Measurements from ENCODE around the gene PSAPL1.

Gene PSAPL1

DNA sequence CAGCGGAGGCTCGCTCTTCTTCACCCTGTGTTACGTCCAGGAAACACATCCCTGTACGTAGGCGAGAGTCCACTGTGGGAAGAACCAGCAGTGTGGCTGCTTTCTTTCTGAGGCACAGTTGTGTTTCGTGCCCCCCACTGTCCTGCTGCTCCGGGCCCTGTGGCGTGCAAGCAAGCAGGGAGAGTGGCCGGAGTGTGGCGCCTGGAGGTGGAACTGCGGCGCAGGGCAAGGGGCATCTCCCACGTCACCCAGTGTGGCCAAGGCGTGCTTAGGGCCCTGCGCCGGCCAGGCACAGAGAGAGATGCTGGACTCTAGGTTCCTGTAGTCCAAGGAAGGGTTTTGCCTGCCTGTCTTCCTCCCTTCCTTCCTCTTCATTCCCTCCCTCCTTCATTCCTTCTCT lies 13.3 kb upstream of the PSAPL1 start:
- H3K4me3 ChIP-seq (ENCODE audit: low read depth, low read length) = no peak overlapping the region
- no peaks in the 10 kb centered on the region for H3K4me1 ChIP-seq
- H3K27me3 ChIP-seq (ENCODE audit: control insufficient read depth, insufficient read depth, low read length) = no peaks in the 10 kb centered on the region
- H3K27ac ChIP-seq = no peak overlapping the region
- H3K9me3 ChIP-seq (ENCODE audit: control insufficient read depth, low read length) = no peaks in the 10 kb centered on the region
- H3K4me2 ChIP-seq (ENCODE audit: low read length) = no peak overlapping the region
- H3K36me3 ChIP-seq (ENCODE audit: control insufficient read depth, insufficient read depth, low read length) = no peaks in the 10 kb centered on the region
- H2AFZ ChIP-seq = no peak overlapping the region
- no peak overlapping the region for H3K9ac ChIP-seq
- TF ChIP-seq, protein P1, sequence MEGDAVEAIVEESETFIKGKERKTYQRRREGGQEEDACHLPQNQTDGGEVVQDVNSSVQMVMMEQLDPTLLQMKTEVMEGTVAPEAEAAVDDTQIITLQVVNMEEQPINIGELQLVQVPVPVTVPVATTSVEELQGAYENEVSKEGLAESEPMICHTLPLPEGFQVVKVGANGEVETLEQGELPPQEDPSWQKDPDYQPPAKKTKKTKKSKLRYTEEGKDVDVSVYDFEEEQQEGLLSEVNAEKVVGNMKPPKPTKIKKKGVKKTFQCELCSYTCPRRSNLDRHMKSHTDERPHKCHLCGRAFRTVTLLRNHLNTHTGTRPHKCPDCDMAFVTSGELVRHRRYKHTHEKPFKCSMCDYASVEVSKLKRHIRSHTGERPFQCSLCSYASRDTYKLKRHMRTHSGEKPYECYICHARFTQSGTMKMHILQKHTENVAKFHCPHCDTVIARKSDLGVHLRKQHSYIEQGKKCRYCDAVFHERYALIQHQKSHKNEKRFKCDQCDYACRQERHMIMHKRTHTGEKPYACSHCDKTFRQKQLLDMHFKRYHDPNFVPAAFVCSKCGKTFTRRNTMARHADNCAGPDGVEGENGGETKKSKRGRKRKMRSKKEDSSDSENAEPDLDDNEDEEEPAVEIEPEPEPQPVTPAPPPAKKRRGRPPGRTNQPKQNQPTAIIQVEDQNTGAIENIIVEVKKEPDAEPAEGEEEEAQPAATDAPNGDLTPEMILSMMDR (IDR thresholded peaks at IDR 0.05) = no peak
- H3K79me2 ChIP-seq = no peaks in the 10 kb centered on the region

DNA sequence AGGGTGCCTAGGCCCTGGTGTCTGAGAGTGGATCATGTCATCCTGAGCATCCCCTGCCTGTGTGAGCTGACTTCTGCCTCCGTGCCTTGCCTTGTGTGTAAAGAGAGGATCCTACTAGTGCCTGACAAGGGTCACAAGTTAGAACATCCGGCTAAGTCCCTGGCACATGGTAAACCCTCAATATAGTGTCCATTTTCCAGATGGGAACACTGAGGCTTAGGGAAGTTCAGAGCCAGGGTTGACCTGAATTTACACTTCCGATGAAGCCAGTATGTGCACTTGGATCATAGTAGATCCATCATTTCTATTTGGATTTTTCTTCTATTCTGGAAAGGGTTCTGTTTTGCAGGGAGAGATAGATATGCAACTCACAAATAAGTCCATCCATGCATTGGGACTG lies 12.5 kb upstream of the PSAPL1 start:
- H3K4me3 ChIP-seq (ENCODE audit: low read depth, low read length) = no peak overlapping the region
- H3K4me2 ChIP-seq (ENCODE audit: low read length) = no peak overlapping the region
- H3K9me3 ChIP-seq (ENCODE audit: control insufficient read depth, low read length) = no peaks in the 10 kb centered on the region
- H3K9ac ChIP-seq = no peak overlapping the region
- no peak overlapping the region for H3K27ac ChIP-seq
- TF ChIP-seq, protein P1 (IDR thresholded peaks at IDR 0.05) = no peak
- no peaks in the 10 kb centered on the region for H3K36me3 ChIP-seq (ENCODE audit: control insufficient read depth, insufficient read depth, low read length)
- no peaks in the 10 kb centered on the region for H3K79me2 ChIP-seq
- no peak overlapping the region for H2AFZ ChIP-seq
- H3K27me3 ChIP-seq (ENCODE audit: control insufficient read depth, insufficient read depth, low read length) = no peaks in the 10 kb centered on the region
- no peaks in the 10 kb centered on the region for H3K4me1 ChIP-seq

DNA sequence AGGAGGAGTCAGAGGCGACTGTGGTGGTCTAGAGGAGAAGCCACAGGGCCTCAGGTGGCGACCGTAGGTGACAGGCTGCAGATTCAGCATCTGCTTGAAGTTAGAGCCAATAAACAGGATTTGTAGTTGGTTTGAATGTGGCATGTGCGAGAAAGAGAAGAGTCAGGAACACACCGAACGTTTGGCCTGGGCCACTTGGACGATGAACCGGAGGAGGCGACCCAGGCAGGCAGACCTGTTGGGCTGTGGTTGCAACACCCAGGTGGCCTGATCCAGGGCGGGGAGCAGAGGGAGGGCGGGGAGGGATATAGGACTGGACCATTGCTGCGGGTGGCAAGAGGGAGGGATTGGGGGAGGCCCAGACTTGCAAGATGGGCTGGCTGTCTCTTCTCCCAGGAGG lies 10.0 kb upstream of the PSAPL1 start:
- Histone ChIP-seq H3K9ac (no peak overlapping the region), H3K4me3 (ENCODE audit: low read depth, low read length) (no peak overlapping the region), H3K4me2 (ENCODE audit: low read length) (no peak overlapping the region), H3K27me3 (ENCODE audit: control insufficient read depth, insufficient read depth, low read length) (peaks cover 3% of the 10 kb centered on the region), H2AFZ (no peak overlapping the region), H3K27ac (no peak overlapping the region), H3K4me1 (no peaks in the 10 kb centered on the region), H3K79me2 (no peaks in the 10 kb centered on the region), H3K9me3 (ENCODE audit: control insufficient read depth, low read length) (no peaks in the 10 kb centered on the region), H3K36me3 (ENCODE audit: control insufficient read depth, insufficient read depth, low read length) (no peaks in the 10 kb centered on the region)
- TF ChIP-seq, protein P1 (IDR thresholded peaks at IDR 0.05) = no peak

DNA sequence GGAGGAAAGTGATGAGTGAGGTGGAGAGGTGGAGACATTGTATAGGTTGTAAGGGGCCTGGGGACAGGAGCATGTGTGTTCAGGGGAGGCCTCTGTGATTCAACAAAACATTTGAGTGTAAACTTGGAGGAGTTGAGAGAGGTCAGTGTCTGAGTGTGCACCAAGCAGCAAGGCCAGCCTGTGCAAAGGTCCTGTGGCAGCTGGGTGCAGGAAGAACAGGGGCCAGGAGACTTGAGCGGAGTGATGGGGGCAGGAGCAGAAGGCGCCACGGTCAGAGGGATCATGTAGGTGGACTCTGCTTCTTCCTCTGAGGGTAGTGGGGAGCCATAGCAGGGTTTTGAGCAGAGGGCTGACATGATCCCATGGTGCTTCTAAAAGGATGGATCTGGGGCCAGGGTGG lies 9.6 kb upstream of the PSAPL1 start:
- TF ChIP-seq, protein P1 (IDR thresholded peaks at IDR 0.05) = no peak
- Histone ChIP-seq H3K4me3 (ENCODE audit: low read depth, low read length) (no peak overlapping the region), H3K4me1 (no peaks in the 10 kb centered on the region), H3K79me2 (no peaks in the 10 kb centered on the region), H3K36me3 (ENCODE audit: control insufficient read depth, insufficient read depth, low read length) (no peaks in the 10 kb centered on the region), H3K9ac (no peak overlapping the region), H3K27me3 (ENCODE audit: control insufficient read depth, insufficient read depth, low read length) (peaks cover 3% of the 10 kb centered on the region), H3K4me2 (ENCODE audit: low read length) (no peak overlapping the region), H3K27ac (no peak overlapping the region), H2AFZ (no peak overlapping the region), H3K9me3 (ENCODE audit: control insufficient read depth, low read length) (no peaks in the 10 kb centered on the region)

DNA sequence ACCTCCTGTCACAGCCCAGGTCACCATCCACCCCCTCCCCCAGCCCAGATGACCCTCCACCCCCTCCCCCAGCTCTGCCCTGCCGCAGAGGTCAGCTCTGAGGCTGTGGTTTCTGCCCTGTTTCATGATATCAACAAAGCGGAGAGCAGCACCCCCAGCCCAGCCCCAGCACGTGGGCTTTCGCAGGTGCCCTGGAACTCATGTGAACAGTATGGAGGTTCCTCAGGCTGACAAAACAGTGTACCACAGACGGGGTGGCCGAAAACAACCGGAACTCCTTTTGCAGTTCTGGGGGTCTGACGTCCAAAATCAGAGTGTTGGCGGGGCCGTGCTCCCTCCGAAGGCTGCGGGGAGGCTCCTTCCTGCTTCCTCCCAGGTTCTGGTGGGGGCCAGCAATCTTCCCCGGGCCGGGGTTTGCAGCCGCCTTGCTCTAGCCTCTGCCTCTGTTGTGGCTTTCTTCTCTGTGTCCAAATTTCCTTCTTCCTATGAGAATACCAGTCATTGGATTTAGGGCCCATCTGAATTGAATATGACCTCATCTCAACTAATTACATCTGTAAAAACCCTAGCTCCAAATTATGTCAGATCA lies 7.9 kb upstream of the PSAPL1 start:
- TF ChIP-seq, protein P1 (IDR thresholded peaks at IDR 0.05) = no peak

More for the DNA sequence above, 7.9 kb upstream of the PSAPL1 start:
- Histone ChIP-seq H3K27me3 (ENCODE audit: control insufficient read depth, insufficient read depth, low read length) (peaks cover 3% of the 10 kb centered on the region), H3K4me2 (ENCODE audit: low read length) (no peak overlapping the region), H2AFZ (no peak overlapping the region), H3K4me3 (ENCODE audit: low read depth, low read length) (no peak overlapping the region), H3K79me2 (no peaks in the 10 kb centered on the region), H3K9me3 (ENCODE audit: control insufficient read depth, low read length) (no peaks in the 10 kb centered on the region), H3K4me1 (no peaks in the 10 kb centered on the region), H3K27ac (no peak overlapping the region), H3K36me3 (ENCODE audit: control insufficient read depth, insufficient read depth, low read length) (no peaks in the 10 kb centered on the region), H3K9ac (no peak overlapping the region)
